Left lung (tissue), 10 donors: Measurements from ENCODE around the gene HDAC5. TPM values are rescaled to one million over a fixed set of nuclear protein-coding genes. Genes with fewer than 3 reads are reported as not detected.
A peak's percentile ranks its signal among the peaks of the same experiment; 100 is the strongest.

Experiments used
- ATAC-seq: fragments of 200-7000 bp; cut with Tn5 transposase; one replicate; pipeline ENCODE4 v1.9.1; 2020; ENCODE audit warnings: moderate library complexity
- DNase-seq, 4 donors: peaks; one replicate each; pipeline ENCODE4 v3.0.0-alpha.2; 2013 to 2020
- H3K27ac ChIP-seq, 2 donors: fragments of 200-600 bp; sonication (generic) in 1 of 2; one replicate each; pipeline versions ENCODE4 v1.5.0 to v1.8.0; 2020 to 2021
- H3K27me3 ChIP-seq, 2 donors: fragments of 200-600 bp; sonication (generic) in 1 of 2; one replicate each; pipeline versions ENCODE4 v1.5.0 to v1.8.0; 2020 to 2021
- H3K36me3 ChIP-seq, 2 donors: fragments of 200-600 bp; sonication (generic) in 1 of 2; one replicate each; pipeline versions ENCODE4 v1.5.0 to v1.8.0; 2020 to 2021
- H3K4me1 ChIP-seq, 2 donors: fragments of 200-600 bp; one replicate each; pipeline ENCODE4 v1.8.0; 2021
- H3K4me3 ChIP-seq, 2 donors: fragments of 200-600 bp; sonication (generic) in 1 of 2; one replicate each; pipeline versions ENCODE4 v1.5.0 to v1.8.0; 2020 to 2021; ENCODE audit warnings: mild to moderate bottlenecking in 1 of 2
- H3K9me3 ChIP-seq, 2 donors: fragments of 200-600 bp; sonication (generic) in 1 of 2; one replicate each; pipeline versions ENCODE4 v1.5.0 to v1.8.0; 2020 to 2021
- CTCF ChIP-seq, 2 donors: fragments of 200-600 bp; sonication (generic) in 1 of 2; IDR thresholded peaks; one replicate each; pipeline versions ENCODE4 v1.5.0 to v1.8.0; 2021; ENCODE audit warnings: antibody characterized with exemption in 2 of 2
- intact Hi-C, 2 donors: fragments of 100-400 bp; cut with DNase I; formaldehyde crosslinking; loops; one replicate each; pipeline versions ENCODE4 v1.11.2 to v1.14.2; 2022
- polyA plus RNA-seq, 6 donors: library from polyadenylated mRNA; unstranded; fragments of 120-200 nt; gene quantifications; one replicate each; pipeline ENCODE4 v1.2.1, GENCODE V29; 2013; ENCODE audit not compliant: insufficient read length in 6 of 6
- total RNA-seq, 2 donors: library from RNA; stranded (reverse); fragmentation: NEBNext Ultra II Directional; extraction: Animal tissue kit (Norgen Biotek cat#: 25700); gene quantifications; one replicate each; pipeline ENCODE4 v1.2.1, GENCODE V29; 2021
- donor health status: DM: no; HTN: yes; CAD: no.
- donor health status: DM: no; HTN: no; CAD: no.

HDAC5 gene
- total and polyA plus RNA-seq, 8 donors, result 28.0 to 61.4 (median 57.5) TPM

GRCh38 chr17:44130693-44131349, 7.4 kb upstream of the HDAC5 start:
- Histone ChIP-seq H3K27me3 (no peaks in the 10 kb centered on the region), H3K27ac (no peak overlapping the region)

GRCh38 chr17:44128383-44128782, 4.9 kb upstream of the HDAC5 start:
- no peak overlapping the region for H3K27ac ChIP-seq
- H3K4me1 ChIP-seq, result peaks cover 5 to 9% of the 10 kb centered on the region in 2 donors
- no peaks in the 10 kb centered on the region for H3K9me3 ChIP-seq
- no peaks in the 10 kb centered on the region for H3K27me3 ChIP-seq
- H3K36me3 ChIP-seq, result no peaks in the 10 kb centered on the region
- DNase-seq (no peak), ATAC-seq (no peak)
- intact Hi-C loops, result no loop called here
- H3K4me3 ChIP-seq, result no peak overlapping the region
- no peak for TF ChIP-seq CTCF (IDR thresholded peaks at IDR 0.05)

More at GRCh38 chr17:44130693-44131349, 7.4 kb upstream of the HDAC5 start:
- DNase-seq, result no peak
- no peaks in the 10 kb centered on the region for H3K9me3 ChIP-seq
- H3K36me3 ChIP-seq, result no peaks in the 10 kb centered on the region
- intact Hi-C loops, result no loop called here
- no peak for ATAC-seq
- no peaks in the 10 kb centered on the region for H3K4me1 ChIP-seq
- H3K4me3 ChIP-seq, result no peak overlapping the region
- no peak for TF ChIP-seq CTCF (IDR thresholded peaks at IDR 0.05)

GRCh38 chr17:44124118-44124438, 637 bp upstream of the HDAC5 start:
- intact Hi-C loops, result no loop called here

GRCh38 chr17:44122816-44123355, 555 bp downstream of the HDAC5 start:
- Histone ChIP-seq H3K27me3 (no peaks in the 10 kb centered on the region), H3K4me1 (peaks cover 5 to 46% of the 10 kb centered on the region in 2 donors), H3K36me3 (no peaks in the 10 kb centered on the region), H3K4me3 (peak overlapping the region; percentile 98), H3K27ac (peak overlapping the region; percentile 88 to 94), H3K9me3 (no peaks in the 10 kb centered on the region)
- no peak for TF ChIP-seq CTCF (IDR thresholded peaks at IDR 0.05)
- ATAC-seq (peak; percentile 1), DNase-seq (no peak)
- intact Hi-C loops, result no loop called here

More at GRCh38 chr17:44124118-44124438, 637 bp upstream of the HDAC5 start:
- H3K4me1 ChIP-seq, result peaks cover 5 to 36% of the 10 kb centered on the region in 2 donors
- H3K27me3 ChIP-seq, result no peaks in the 10 kb centered on the region
- peak overlapping the region; percentile 35 to 98 for H3K4me3 ChIP-seq
- peak overlapping the region; percentile 88 to 94 for H3K27ac ChIP-seq
- no peak for TF ChIP-seq CTCF (IDR thresholded peaks at IDR 0.05)
- no peaks in the 10 kb centered on the region for H3K36me3 ChIP-seq
- no peaks in the 10 kb centered on the region for H3K9me3 ChIP-seq
- ATAC-seq (no peak), DNase-seq (no peak)

- peak overlapping the region; percentile 98 for H3K4me3 ChIP-seq
- ATAC-seq (no peak), DNase-seq (no peak)
- no peaks in the 10 kb centered on the region for H3K36me3 ChIP-seq
- no peak for TF ChIP-seq CTCF (IDR thresholded peaks at IDR 0.05)
- intact Hi-C loops, result no loop called here
- H3K27ac ChIP-seq, result no peak overlapping the region
- peaks cover 5 to 46% of the 10 kb centered on the region in 2 donors for H3K4me1 ChIP-seq
- H3K27me3 ChIP-seq, result no peaks in the 10 kb centered on the region
- no peaks in the 10 kb centered on the region for H3K9me3 ChIP-seq
Observed at GRCh38 chr17:44121997-44122815, 1.2 kb downstream of the HDAC5 start.
